ENCODE measurements around the gene ISYNA1. TPM values are rescaled to one million over a fixed set of nuclear protein-coding genes. Genes with fewer than 3 reads are reported as not detected.

Gene ISYNA1
- total and polyA plus RNA-seq, 2 of the 4 experiments (the other 2 are of a cell fraction): 3.4 to 24.7 TPM

GRCh38 chr19:18433015-18433691 is 4.8 kb downstream of the ISYNA1 start:
- H3K79me1 ChIP-seq (ENCODE audit: low read depth in 1 of 2, low read length in 2 of 2): peaks cover 7 to 38% of the 10 kb centered on the region in 2 experiments; a peak in 2 of 4 replicates
- WGBS, 2 experiments (ENCODE audit: extremely low coverage in 2 of 2, insufficient read length in 1 of 2): 46% methylated on average over 22 of the region's 59 CpGs; no CpG with 5 or more reads in 1 of the 2 experiments
- H2AFZ ChIP-seq (replicated peaks; ENCODE audit: low read length, poor library complexity): peak overlapping the region; percentile 73
- H2BK120ac ChIP-seq (ENCODE audit: low read depth, low read length): no peak overlapping the region
- DNase-seq (no peak), ATAC-seq (ENCODE audit: low read depth) (no peak)
- in situ Hi-C loops (cut with MboI; ENCODE audit: low sequenced_read_pairs) (no loop called here), intact Hi-C loops (cut with micrococcal nuclease) (no loop called here), dilution Hi-C loops (cut with HindIII; ENCODE audit: low sequenced_read_pairs, unreplicated experiment) (no loop called here)
- H3K4me1 ChIP-seq (ENCODE audit: control insufficient read depth, insufficient read depth, low read length): peaks cover 19% of the 10 kb centered on the region
- peak overlapping the region; percentile 60 for H3K4me2 ChIP-seq (ENCODE audit: low read depth, low read length)
- H3K23ac ChIP-seq (ENCODE audit: low read depth, low read length): no peak overlapping the region
- no peak overlapping the region for H2BK15ac ChIP-seq (ENCODE audit: low read depth, low read length)
- TF ChIP-seq RAD21 (IDR thresholded peaks at IDR 0.05; ENCODE audit: low read length) (no peak), USF2 (IDR thresholded peaks at IDR 0.05; ENCODE audit: low read depth, low read length) (no peak), CHD1 (IDR thresholded peaks at IDR 0.05; ENCODE audit: low read depth, low read length) (no peak), FOS (IDR thresholded peaks at IDR 0.05; ENCODE audit: low read depth, low read length) (no peak), CEBPB (IDR thresholded peaks at IDR 0.05; ENCODE audit: low read depth, low read length) (no peak), ELK1 (IDR thresholded peaks at IDR 0.05; ENCODE audit: borderline replicate concordance, low read depth, low read length) (no peak), MXI1 (IDR thresholded peaks at IDR 0.05; ENCODE audit: borderline replicate concordance, low read depth, low read length) (no peak)
- no peak overlapping the region for H4K91ac ChIP-seq (ENCODE audit: insufficient read depth, low read depth, low read length)
- no peak overlapping the region for H3K27ac ChIP-seq (ENCODE audit: insufficient read depth, low read length)
- 0 out of 2 replicates have a peak overlapping the region, but pooled peaks have one; percentile 35 for H3K4ac ChIP-seq (ENCODE audit: low read depth, low read length)
- ChIA-PET CTCF (no interaction called here), POLR2A (ENCODE audit: unreplicated experiment) (no interaction called here)
- peak overlapping the region; percentile 50 for H2AK5ac ChIP-seq (ENCODE audit: low read depth, low read length)
- H3K9me1 ChIP-seq (ENCODE audit: insufficient read depth, low read length): peaks cover 3% of the 10 kb centered on the region; the same call in 1 of the 2 replicates
- peaks cover 23% of the 10 kb centered on the region for H4K20me1 ChIP-seq (ENCODE audit: insufficient read depth, low read length)
- no peak overlapping the region for H3K56ac ChIP-seq (ENCODE audit: extremely low read depth, insufficient read depth, low read length)
- peak overlapping the region; percentile 85 for H2AK9ac ChIP-seq (replicated peaks; ENCODE audit: low read depth, low read length, poor library complexity)
- no peaks in the 10 kb centered on the region for H3K9me3 ChIP-seq (ENCODE audit: control insufficient read depth, insufficient read depth, low read length)
- BruUV-seq (replicated peaks): no TSS peak
- no peaks in the 10 kb centered on the region for H3K27me3 ChIP-seq (ENCODE audit: control insufficient read depth, insufficient read depth, low read length)
- no peak overlapping the region for H3K14ac ChIP-seq (replicated peaks; ENCODE audit: low read depth, low read length)
- no peak overlapping the region for H2BK5ac ChIP-seq (ENCODE audit: low read depth, low read length, poor library complexity, severe bottlenecking)
- no peak overlapping the region for H3K9ac ChIP-seq (ENCODE audit: low read depth, low read length)
- H3K36me3 ChIP-seq (ENCODE audit: control insufficient read depth, insufficient read depth, low read length): peaks cover 13% of the 10 kb centered on the region; the same call in 1 of the 2 replicates
- no peak overlapping the region for H2BK20ac ChIP-seq (ENCODE audit: low read depth, low read length)
- no peak overlapping the region for H4K5ac ChIP-seq (ENCODE audit: low read depth, low read length)
- peak overlapping the region; percentile 37; the same call in 1 of the 2 replicates for H3K4me3 ChIP-seq (ENCODE audit: insufficient read depth, low read depth, low read length)
- H4K8ac ChIP-seq (ENCODE audit: low read depth in 2 of 2, low read length in 2 of 2): peak overlapping the region in 1 of 2 experiments; percentile 49; a peak in 1 of 4 replicates
- H3K18ac ChIP-seq (ENCODE audit: low read depth, low read length): no peak overlapping the region
